ENCODE results near the gene CYP4F11.

CYP4F11 gene

GRCh38 chr19:15926484-15926883 is 7.8 kb downstream of the CYP4F11 start:
- DNase-seq (ENCODE audit: low read depth) = no peak
- no peak for TF ChIP-seq CTCF (conservative IDR thresholded peaks at IDR 0.05; ENCODE audit: control insufficient read depth, insufficient read depth, low read depth, low read length)
- no peak overlapping the region for H3K4me3 ChIP-seq (ENCODE audit: control insufficient read depth, low read depth, low read length)

- no peak overlapping the region for H3K4me3 ChIP-seq (ENCODE audit: control insufficient read depth, low read depth, low read length)
- no peak for TF ChIP-seq CTCF (conservative IDR thresholded peaks at IDR 0.05; ENCODE audit: control insufficient read depth, insufficient read depth, low read depth, low read length)
- DNase-seq (ENCODE audit: low read depth) = no peak
These were observed 10.6 kb downstream of the CYP4F11 start for GRCh38 chr19:15923702-15924101.

- no peak overlapping the region for H3K4me3 ChIP-seq (ENCODE audit: control insufficient read depth, low read depth, low read length)
- TF ChIP-seq CTCF (conservative IDR thresholded peaks at IDR 0.05; ENCODE audit: control insufficient read depth, insufficient read depth, low read depth, low read length) = no peak
- DNase-seq (ENCODE audit: low read depth) = no peak
These were observed 12.3 kb downstream of the CYP4F11 start for GRCh38 chr19:15922021-15922420.

GRCh38 chr19:15919243-15919642 is 15.1 kb downstream of the CYP4F11 start:
- H3K4me3 ChIP-seq (ENCODE audit: control insufficient read depth, low read depth, low read length) = no peak overlapping the region
- TF ChIP-seq CTCF (conservative IDR thresholded peaks at IDR 0.05; ENCODE audit: control insufficient read depth, insufficient read depth, low read depth, low read length) = no peak
- DNase-seq (ENCODE audit: low read depth) = no peak

GRCh38 chr19:15915109-15915508 is 19.2 kb downstream of the CYP4F11 start:
- DNase-seq (ENCODE audit: low read depth) = no peak
- H3K4me3 ChIP-seq (ENCODE audit: control insufficient read depth, low read depth, low read length) = no peak overlapping the region
- no peak for TF ChIP-seq CTCF (conservative IDR thresholded peaks at IDR 0.05; ENCODE audit: control insufficient read depth, insufficient read depth, low read depth, low read length)

- DNase-seq (ENCODE audit: low read depth) = no peak
- no peak overlapping the region for H3K4me3 ChIP-seq (ENCODE audit: control insufficient read depth, low read depth, low read length)
- no peak for TF ChIP-seq CTCF (conservative IDR thresholded peaks at IDR 0.05; ENCODE audit: control insufficient read depth, insufficient read depth, low read depth, low read length)
These were observed 20.5 kb downstream of the CYP4F11 start for GRCh38 chr19:15913830-15914229.

GRCh38 chr19:15913384-15913783 is 20.9 kb downstream of the CYP4F11 start:
- no peak for TF ChIP-seq CTCF (conservative IDR thresholded peaks at IDR 0.05; ENCODE audit: control insufficient read depth, insufficient read depth, low read depth, low read length)
- no peak for DNase-seq (ENCODE audit: low read depth)
- H3K4me3 ChIP-seq (ENCODE audit: control insufficient read depth, low read depth, low read length) = no peak overlapping the region
